Activated CD4-positive, CD25-positive, alpha-beta regulatory T cell (primary cell): Measurements from ENCODE around the gene PSEN2.

Experiments
- DNase-seq, 4 experiments: peaks; one replicate each; lab custom pipeline; 2025; lab: John Stamatoyannopoulos, UW

The PSEN2 gene

GRCh38 chr1:226886122-226886901, 15.9 kb downstream of the PSEN2 start:
- DNase-seq, result no peak

GRCh38 chr1:226887006-226887405, 16.6 kb downstream of the PSEN2 start:
- DNase-seq, result no peak

GRCh38 chr1:226888021-226888420, 17.6 kb downstream of the PSEN2 start:
- DNase-seq, result no peak

- no peak for DNase-seq
Measured at GRCh38 chr1:226888816-226889215, 18.4 kb downstream of the PSEN2 start.

- no peak for DNase-seq
Measured at GRCh38 chr1:226889616-226890330, 19.4 kb downstream of the PSEN2 start.

GRCh38 chr1:226890331-226891108, 20.1 kb downstream of the PSEN2 start:
- DNase-seq, result no peak

- DNase-seq, result no peak
Measured at GRCh38 chr1:226891346-226891745, 20.9 kb downstream of the PSEN2 start.

- DNase-seq, result no peak
Measured at GRCh38 chr1:226891846-226892523, 21.6 kb downstream of the PSEN2 start.

GRCh38 chr1:226892524-226892875, 22.1 kb downstream of the PSEN2 start:
- DNase-seq, result no peak

GRCh38 chr1:226893936-226894335, 23.5 kb downstream of the PSEN2 start:
- DNase-seq, result no peak

GRCh38 chr1:226894826-226895225, 24.4 kb downstream of the PSEN2 start:
- no peak for DNase-seq

- no peak for DNase-seq
Measured at GRCh38 chr1:226895644-226896043, 25.2 kb downstream of the PSEN2 start.

- DNase-seq, result no peak
Measured at GRCh38 chr1:226898246-226898645, 27.8 kb downstream of the PSEN2 start.

- DNase-seq, result no peak
Measured at GRCh38 chr1:226901421-226901820, 31.0 kb downstream of the PSEN2 start.

GRCh38 chr1:226902601-226903000, 32.2 kb downstream of the PSEN2 start:
- no peak for DNase-seq

GRCh38 chr1:226903819-226904716, 33.7 kb downstream of the PSEN2 start:
- no peak for DNase-seq

GRCh38 chr1:226904772-226905171, 34.4 kb downstream of the PSEN2 start:
- no peak for DNase-seq

GRCh38 chr1:226908419-226908818, 38.0 kb downstream of the PSEN2 start:
- no peak for DNase-seq

- no peak for DNase-seq
Measured at GRCh38 chr1:226908913-226909312, 38.5 kb downstream of the PSEN2 start.

GRCh38 chr1:226912587-226913176, 42.3 kb downstream of the PSEN2 start:
- DNase-seq, result no peak

- DNase-seq, result no peak
Measured at GRCh38 chr1:226915672-226915995, 45.2 kb downstream of the PSEN2 start.
